GM23338 (cell line): ENCODE measurements around the gene HLA-G. TPM values are rescaled to one million over a fixed set of nuclear protein-coding genes. Genes with fewer than 3 reads are reported as not detected.

Experiments used
- ATAC-seq: fragments of 200-7000 bp; cut with Tn5 transposase; 3 replicates; pipeline ENCODE4 v1.9.1; 2020
- DNase-seq: peaks from one replicate; pipeline ENCODE4 v3.0.0-alpha.2; 2015; ENCODE audit warnings: low spot score
- H2AFZ ChIP-seq: fragments of 200-600 bp; sonication (generic); 2 replicates; pipeline ENCODE4 v1.8.0; 2016; ENCODE audit warnings: antibody characterized with exemption, mild to moderate bottlenecking, moderate library complexity
- H3F3A ChIP-seq: fragments of 200-600 bp; sonication (generic); replicated peaks from 2 replicates; pipeline ENCODE4 v1.8.0; 2017; ENCODE audit warnings: antibody characterized with exemption, mixed run types, low read depth
- H3K27ac ChIP-seq: fragments of 200-600 bp; sonication (generic); 2 replicates; pipeline ENCODE4 v1.6.1; 2016; ENCODE audit warnings: low read depth
- H3K27me3 ChIP-seq: fragments of 200-600 bp; sonication (generic); 2 replicates; pipeline ENCODE4 v1.8.0; 2016; ENCODE audit warnings: mild to moderate bottlenecking, mixed run types, moderate library complexity; ENCODE audit not compliant: insufficient read depth
- H3K36me3 ChIP-seq: fragments of 200-600 bp; sonication (generic); 2 replicates; pipeline ENCODE4 v1.8.0; 2016; ENCODE audit warnings: mild to moderate bottlenecking; ENCODE audit not compliant: insufficient read depth
- H3K4me1 ChIP-seq: fragments of 200-600 bp; sonication (generic); 2 replicates; pipeline ENCODE4 v1.8.0; 2016; ENCODE audit warnings: mild to moderate bottlenecking, moderate library complexity; ENCODE audit not compliant: insufficient read depth
- H3K4me2 ChIP-seq: fragments of 200-600 bp; sonication (generic); 2 replicates; pipeline ENCODE4 v1.7.1; 2017; ENCODE audit warnings: mixed run types
- H3K4me3 ChIP-seq: fragments of 200-600 bp; sonication (generic); 2 replicates; pipeline ENCODE4 v1.6.1; 2016; ENCODE audit warnings: mixed run types
- H3K79me2 ChIP-seq: fragments of 200-600 bp; sonication (generic); replicated peaks from 2 replicates; pipeline ENCODE4 v1.8.0; 2017; ENCODE audit warnings: mild to moderate bottlenecking; ENCODE audit not compliant: insufficient read depth
- H3K9me2 ChIP-seq: fragments of 200-600 bp; sonication (generic); 2 replicates; pipeline ENCODE4 v1.8.0; 2017; ENCODE audit not compliant: insufficient read depth
- H4K20me1 ChIP-seq: fragments of 200-600 bp; sonication (generic); replicated peaks from 2 replicates; pipeline ENCODE4 v1.8.0; 2017; ENCODE audit warnings: mild to moderate bottlenecking; ENCODE audit not compliant: insufficient read depth
- H3K27ac Mint-ChIP-seq: 2 replicates; pipeline ENCODE4 v1.8.0; 2020; ENCODE audit warnings: inconsistent platforms, mild to moderate bottlenecking, moderate library complexity, mixed read lengths
- H3K27me3 Mint-ChIP-seq: 3 replicates; pipeline ENCODE4 v1.8.0; 2022; ENCODE audit warnings: low read depth, mild to moderate bottlenecking, moderate library complexity, mixed read lengths, inconsistent platforms; ENCODE audit not compliant: insufficient read depth, poor library complexity
- H3K36me3 Mint-ChIP-seq: 3 replicates; pipeline ENCODE4 v1.8.0; 2021; ENCODE audit warnings: low read depth, mild to moderate bottlenecking, inconsistent platforms, moderate library complexity, mixed read lengths
- H3K4me1 Mint-ChIP-seq: 3 replicates; pipeline ENCODE4 v1.8.0; 2020; ENCODE audit warnings: mild to moderate bottlenecking, inconsistent platforms, mixed read lengths
- H3K4me3 Mint-ChIP-seq: 3 replicates; pipeline ENCODE4 v1.8.0; 2021; ENCODE audit warnings: moderate library complexity, mild to moderate bottlenecking, inconsistent platforms, mixed read lengths
- H3K9me3 Mint-ChIP-seq: 3 replicates; pipeline ENCODE4 v1.8.0; 2020; ENCODE audit warnings: moderate library complexity, mild to moderate bottlenecking, inconsistent platforms, mixed read lengths
- CREB1 ChIP-seq: fragments of 250-450 bp; sonication (Bioruptor Pico); IDR thresholded peaks from 2 replicates; pipeline ENCODE4 v1.5.0; 2020; ENCODE audit warnings: low read depth, mild to moderate bottlenecking, moderate library complexity
- CTCF ChIP-seq, 2 experiments: fragments of 200-600 bp in 1 of 2; sonication (generic) in 1 of 2; conservative IDR thresholded peaks; 2 replicates each; pipeline versions ENCODE4 v1.5.1 to v1.6.1; 2016 to 2017; ENCODE audit warnings: antibody characterized with exemption in 2 of 2, low read depth in 2 of 2, mild to moderate bottlenecking in 2 of 2, moderate library complexity in 1 of 2
- ETS1 ChIP-seq: IDR thresholded peaks from 2 replicates; pipeline ENCODE4 v1.6.1; 2016; ENCODE audit warnings: antibody characterized with exemption
- EZH2 ChIP-seq: fragments of 200-600 bp; sonication (generic); IDR thresholded peaks from one replicate; pipeline ENCODE4 v1.8.0; 2017; ENCODE audit warnings: antibody characterized with exemption, mild to moderate bottlenecking, low read depth; ENCODE audit not compliant: unreplicated experiment
- EZH2phosphoT487 ChIP-seq: fragments of 200-600 bp; sonication (generic); IDR thresholded peaks from one replicate; pipeline ENCODE4 v1.8.1; 2018; ENCODE audit warnings: antibody characterized with exemption; ENCODE audit not compliant: unreplicated experiment
- JUNB ChIP-seq: IDR thresholded peaks from one replicate; pipeline ENCODE4 v1.6.1; 2016; ENCODE audit warnings: antibody characterized with exemption; ENCODE audit not compliant: unreplicated experiment
- NANOG ChIP-seq: IDR thresholded peaks from 2 replicates; pipeline ENCODE4 v1.6.1; 2016; ENCODE audit warnings: antibody characterized with exemption, borderline replicate concordance
- REST ChIP-seq: IDR thresholded peaks from one replicate; pipeline ENCODE4 v1.6.1; 2018; ENCODE audit warnings: antibody characterized with exemption; ENCODE audit not compliant: unreplicated experiment
- polyA plus RNA-seq: library from polyadenylated mRNA; unstranded; fragments of >200 nt; fragmentation: Nextera tagmentation; extraction: Ambion mirVana; gene quantifications from 2 replicates; pipeline ENCODE4 v1.2.1, GENCODE V29; 2016
- total RNA-seq: library from RNA; depleted of rRNA; stranded (reverse); fragments of >200 nt; shearing (Covaris generic); gene quantifications from 2 replicates; pipeline ENCODE4 v1.2.3, GENCODE V29; 2014

Gene HLA-G
- total and polyA plus RNA-seq, 2 experiments from 2014 or later = 2.5 to 2.8 TPM

- H3K27me3 Mint-ChIP-seq = peaks cover 12% of the 10 kb centered on the region
- peaks cover 10% of the 10 kb centered on the region; the same call in 1 of the 2 replicates for H3K9me2 ChIP-seq
- DNase-seq = no peak
- H4K20me1 ChIP-seq = no peaks in the 10 kb centered on the region
- no peak overlapping the region for H3K4me3 ChIP-seq
- H3K4me1 ChIP-seq = no peaks in the 10 kb centered on the region; the same call in 1 of the 2 replicates
- H3K36me3 Mint-ChIP-seq = peaks cover 4% of the 10 kb centered on the region; the same call in 1 of the 3 replicates
- H3K27me3 ChIP-seq = peaks cover 23% of the 10 kb centered on the region
- no peak overlapping the region for H3K27ac ChIP-seq
- ATAC-seq = no peak
- TF ChIP-seq CTCF (conservative IDR thresholded peaks at IDR 0.05; ENCODE audit: low read depth in 2 of 2) (no peak), JUNB (no peak), ETS1 (no peak), REST (no peak), CREB1 (CRISPR knock-in tag) (no peak), NANOG (no peak), EZH2phosphoT487 (no peak), EZH2 (no peak)
- H3F3A ChIP-seq = no peaks in the 10 kb centered on the region
- peaks cover 9% of the 10 kb centered on the region for H3K9me3 Mint-ChIP-seq
- H3K79me2 ChIP-seq = no peaks in the 10 kb centered on the region
- H3K36me3 ChIP-seq = no peaks in the 10 kb centered on the region
- H3K4me2 ChIP-seq = no peak overlapping the region
- no peak overlapping the region for H3K4me3 Mint-ChIP-seq
- peaks cover 23% of the 10 kb centered on the region for H3K4me1 Mint-ChIP-seq
- no peak overlapping the region for H3K27ac Mint-ChIP-seq
- H2AFZ ChIP-seq = no peak overlapping the region
Measured at GRCh38 chr6:29845405-29846006, 17.9 kb downstream of the HLA-G start.
